ENCODE measurements around the gene DAPK1. TPM values are rescaled to one million over a fixed set of nuclear protein-coding genes. Genes with fewer than 3 reads are reported as not detected.

The DAPK1 gene
- total and polyA plus RNA-seq, 10 of the 15 experiments (the other 5 are each of a cell fraction or from before 2014, with no cell fraction given), result 8.2 to 94.7 (median 51.6) TPM

DNA sequence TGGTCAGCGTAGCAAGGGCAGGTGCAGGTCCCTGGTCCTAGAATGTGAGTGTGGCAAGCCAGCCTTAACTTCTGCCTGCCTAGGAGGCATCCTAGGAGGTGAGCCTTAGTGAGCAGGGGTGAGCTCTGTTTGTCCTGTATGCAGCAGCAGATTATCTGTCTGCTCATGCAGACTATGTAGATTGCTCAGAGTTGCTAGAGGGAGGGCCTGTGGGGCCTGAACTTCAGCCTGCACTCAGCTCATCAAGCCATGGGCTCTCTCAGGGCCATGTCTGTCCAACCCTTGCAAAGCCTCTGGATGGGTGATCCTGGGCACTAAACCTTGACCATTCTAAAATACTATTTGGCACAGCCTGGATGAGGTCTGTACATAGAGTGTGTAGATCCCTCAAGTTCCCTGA lies 219.8 kb downstream of the DAPK1 start (continued):
- TF ChIP-seq, protein P1, sequence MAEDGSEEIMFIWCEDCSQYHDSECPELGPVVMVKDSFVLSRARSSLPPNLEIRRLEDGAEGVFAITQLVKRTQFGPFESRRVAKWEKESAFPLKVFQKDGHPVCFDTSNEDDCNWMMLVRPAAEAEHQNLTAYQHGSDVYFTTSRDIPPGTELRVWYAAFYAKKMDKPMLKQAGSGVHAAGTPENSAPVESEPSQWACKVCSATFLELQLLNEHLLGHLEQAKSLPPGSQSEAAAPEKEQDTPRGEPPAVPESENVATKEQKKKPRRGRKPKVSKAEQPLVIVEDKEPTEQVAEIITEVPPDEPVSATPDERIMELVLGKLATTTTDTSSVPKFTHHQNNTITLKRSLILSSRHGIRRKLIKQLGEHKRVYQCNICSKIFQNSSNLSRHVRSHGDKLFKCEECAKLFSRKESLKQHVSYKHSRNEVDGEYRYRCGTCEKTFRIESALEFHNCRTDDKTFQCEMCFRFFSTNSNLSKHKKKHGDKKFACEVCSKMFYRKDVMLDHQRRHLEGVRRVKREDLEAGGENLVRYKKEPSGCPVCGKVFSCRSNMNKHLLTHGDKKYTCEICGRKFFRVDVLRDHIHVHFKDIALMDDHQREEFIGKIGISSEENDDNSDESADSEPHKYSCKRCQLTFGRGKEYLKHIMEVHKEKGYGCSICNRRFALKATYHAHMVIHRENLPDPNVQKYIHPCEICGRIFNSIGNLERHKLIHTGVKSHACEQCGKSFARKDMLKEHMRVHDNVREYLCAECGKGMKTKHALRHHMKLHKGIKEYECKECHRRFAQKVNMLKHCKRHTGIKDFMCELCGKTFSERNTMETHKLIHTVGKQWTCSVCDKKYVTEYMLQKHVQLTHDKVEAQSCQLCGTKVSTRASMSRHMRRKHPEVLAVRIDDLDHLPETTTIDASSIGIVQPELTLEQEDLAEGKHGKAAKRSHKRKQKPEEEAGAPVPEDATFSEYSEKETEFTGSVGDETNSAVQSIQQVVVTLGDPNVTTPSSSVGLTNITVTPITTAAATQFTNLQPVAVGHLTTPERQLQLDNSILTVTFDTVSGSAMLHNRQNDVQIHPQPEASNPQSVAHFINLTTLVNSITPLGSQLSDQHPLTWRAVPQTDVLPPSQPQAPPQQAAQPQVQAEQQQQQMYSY (CRISPR knock-in tag; IDR thresholded peaks at IDR 0.05), result no peak
- TF ChIP-seq BCL11A (IDR thresholded peaks at IDR 0.05; ENCODE audit: low read depth, low read length), result no peak
- TF ChIP-seq NR2C2 (IDR thresholded peaks at IDR 0.05; ENCODE audit: borderline replicate concordance, control insufficient read depth, insufficient read length, low read depth), result no peak
- no peak for TF ChIP-seq TCF12 (IDR thresholded peaks at IDR 0.05; ENCODE audit: low read depth, low read length)
- TF ChIP-seq, protein P2, sequence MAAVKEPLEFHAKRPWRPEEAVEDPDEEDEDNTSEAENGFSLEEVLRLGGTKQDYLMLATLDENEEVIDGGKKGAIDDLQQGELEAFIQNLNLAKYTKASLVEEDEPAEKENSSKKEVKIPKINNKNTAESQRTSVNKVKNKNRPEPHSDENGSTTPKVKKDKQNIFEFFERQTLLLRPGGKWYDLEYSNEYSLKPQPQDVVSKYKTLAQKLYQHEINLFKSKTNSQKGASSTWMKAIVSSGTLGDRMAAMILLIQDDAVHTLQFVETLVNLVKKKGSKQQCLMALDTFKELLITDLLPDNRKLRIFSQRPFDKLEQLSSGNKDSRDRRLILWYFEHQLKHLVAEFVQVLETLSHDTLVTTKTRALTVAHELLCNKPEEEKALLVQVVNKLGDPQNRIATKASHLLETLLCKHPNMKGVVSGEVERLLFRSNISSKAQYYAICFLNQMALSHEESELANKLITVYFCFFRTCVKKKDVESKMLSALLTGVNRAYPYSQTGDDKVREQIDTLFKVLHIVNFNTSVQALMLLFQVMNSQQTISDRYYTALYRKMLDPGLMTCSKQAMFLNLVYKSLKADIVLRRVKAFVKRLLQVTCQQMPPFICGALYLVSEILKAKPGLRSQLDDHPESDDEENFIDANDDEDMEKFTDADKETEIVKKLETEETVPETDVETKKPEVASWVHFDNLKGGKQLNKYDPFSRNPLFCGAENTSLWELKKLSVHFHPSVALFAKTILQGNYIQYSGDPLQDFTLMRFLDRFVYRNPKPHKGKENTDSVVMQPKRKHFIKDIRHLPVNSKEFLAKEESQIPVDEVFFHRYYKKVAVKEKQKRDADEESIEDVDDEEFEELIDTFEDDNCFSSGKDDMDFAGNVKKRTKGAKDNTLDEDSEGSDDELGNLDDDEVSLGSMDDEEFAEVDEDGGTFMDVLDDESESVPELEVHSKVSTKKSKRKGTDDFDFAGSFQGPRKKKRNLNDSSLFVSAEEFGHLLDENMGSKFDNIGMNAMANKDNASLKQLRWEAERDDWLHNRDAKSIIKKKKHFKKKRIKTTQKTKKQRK (IDR thresholded peaks at IDR 0.05; ENCODE audit: low read depth, low read length), result no peak
- TF ChIP-seq, protein P3, sequence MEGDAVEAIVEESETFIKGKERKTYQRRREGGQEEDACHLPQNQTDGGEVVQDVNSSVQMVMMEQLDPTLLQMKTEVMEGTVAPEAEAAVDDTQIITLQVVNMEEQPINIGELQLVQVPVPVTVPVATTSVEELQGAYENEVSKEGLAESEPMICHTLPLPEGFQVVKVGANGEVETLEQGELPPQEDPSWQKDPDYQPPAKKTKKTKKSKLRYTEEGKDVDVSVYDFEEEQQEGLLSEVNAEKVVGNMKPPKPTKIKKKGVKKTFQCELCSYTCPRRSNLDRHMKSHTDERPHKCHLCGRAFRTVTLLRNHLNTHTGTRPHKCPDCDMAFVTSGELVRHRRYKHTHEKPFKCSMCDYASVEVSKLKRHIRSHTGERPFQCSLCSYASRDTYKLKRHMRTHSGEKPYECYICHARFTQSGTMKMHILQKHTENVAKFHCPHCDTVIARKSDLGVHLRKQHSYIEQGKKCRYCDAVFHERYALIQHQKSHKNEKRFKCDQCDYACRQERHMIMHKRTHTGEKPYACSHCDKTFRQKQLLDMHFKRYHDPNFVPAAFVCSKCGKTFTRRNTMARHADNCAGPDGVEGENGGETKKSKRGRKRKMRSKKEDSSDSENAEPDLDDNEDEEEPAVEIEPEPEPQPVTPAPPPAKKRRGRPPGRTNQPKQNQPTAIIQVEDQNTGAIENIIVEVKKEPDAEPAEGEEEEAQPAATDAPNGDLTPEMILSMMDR (IDR thresholded peaks at IDR 0.05 in 2 of 3, conservative IDR thresholded peaks at IDR 0.05 in 1 of 3; ENCODE audit: control insufficient read depth in 2 of 3, extremely low read depth in 1 of 3, insufficient read depth in 1 of 3, low read depth in 3 of 3, low read length in 3 of 3), result no peak
- no peak for TF ChIP-seq POLR2AphosphoS2 (IDR thresholded peaks at IDR 0.05; ENCODE audit: low read depth, low read length)
- no peak for TF ChIP-seq ZNF384 (IDR thresholded peaks at IDR 0.05; ENCODE audit: borderline replicate concordance, low read depth, low read length)
- TF ChIP-seq, protein P4, sequence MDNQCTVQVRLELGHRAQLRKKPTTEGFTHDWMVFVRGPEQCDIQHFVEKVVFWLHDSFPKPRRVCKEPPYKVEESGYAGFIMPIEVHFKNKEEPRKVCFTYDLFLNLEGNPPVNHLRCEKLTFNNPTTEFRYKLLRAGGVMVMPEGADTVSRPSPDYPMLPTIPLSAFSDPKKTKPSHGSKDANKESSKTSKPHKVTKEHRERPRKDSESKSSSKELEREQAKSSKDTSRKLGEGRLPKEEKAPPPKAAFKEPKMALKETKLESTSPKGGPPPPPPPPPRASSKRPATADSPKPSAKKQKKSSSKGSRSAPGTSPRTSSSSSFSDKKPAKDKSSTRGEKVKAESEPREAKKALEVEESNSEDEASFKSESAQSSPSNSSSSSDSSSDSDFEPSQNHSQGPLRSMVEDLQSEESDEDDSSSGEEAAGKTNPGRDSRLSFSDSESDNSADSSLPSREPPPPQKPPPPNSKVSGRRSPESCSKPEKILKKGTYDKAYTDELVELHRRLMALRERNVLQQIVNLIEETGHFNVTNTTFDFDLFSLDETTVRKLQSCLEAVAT (IDR thresholded peaks at IDR 0.05), result no peak
